PC-3 (cell line): ENCODE measurements around the gene PRR20G.

ENCODE experiments used
- CTCF ChIP-seq: fragments of 300-600 bp; sonication (generic); conservative IDR thresholded peaks from 2 replicates; pipeline ENCODE4 v1.5.1; 2017; ENCODE audit warnings: antibody characterized with exemption, low read depth, mild to moderate bottlenecking, low read length
- EZH2 ChIP-seq: fragments of 300-600 bp; sonication (generic); IDR thresholded peaks from one replicate; pipeline ENCODE4 v1.6.1; 2017; ENCODE audit warnings: antibody characterized with exemption, mild to moderate bottlenecking, low read length; ENCODE audit not compliant: unreplicated experiment

DNA sequence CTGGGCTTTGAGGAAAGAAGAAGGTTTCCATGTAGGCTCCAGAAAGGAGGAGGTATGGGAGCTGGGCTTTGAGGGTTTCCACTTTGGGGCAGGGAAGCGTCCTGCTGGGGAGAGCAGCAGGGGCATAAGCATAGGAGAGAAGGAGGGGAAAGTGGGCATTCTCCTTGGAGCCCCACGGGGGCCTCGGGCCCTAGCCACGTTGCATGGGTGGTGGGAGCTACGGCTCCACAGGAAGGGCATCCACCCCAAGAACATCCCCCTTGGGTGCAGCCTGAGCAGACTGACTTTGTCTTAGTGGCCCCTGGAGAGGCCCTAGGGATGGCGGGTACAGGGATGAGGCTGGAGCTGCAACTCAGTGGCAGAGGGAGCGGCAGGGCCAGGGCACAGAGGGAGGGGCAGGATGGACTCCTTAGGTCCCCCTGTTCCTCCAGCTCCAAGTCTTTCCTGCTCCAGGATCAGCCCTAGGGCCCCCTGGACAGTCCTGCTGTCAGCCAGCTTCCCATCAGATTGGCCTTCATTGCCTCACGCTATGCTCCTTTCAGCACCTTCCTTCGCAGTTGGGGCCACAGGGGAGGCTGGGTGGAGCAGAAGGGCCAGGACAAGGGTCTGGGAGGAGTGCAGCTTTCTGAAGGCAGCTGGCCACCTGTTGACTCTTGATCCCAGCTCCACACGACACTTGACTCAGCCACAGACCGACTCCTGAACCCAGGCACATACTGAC is 22.9 kb downstream of the PRR20G start:
- TF ChIP-seq CTCF (no peak), EZH2 (no peak)
